Stimulated activated CD4-positive, alpha-beta T cell treated with anti-CD3 and anti-CD28 coated beads, TNF-alpha, amount 100 ng/mL, for 1 hour (primary cell): ENCODE measurements around the gene LRRC8D.

ENCODE experiments used
- DNase-seq, 3 donors: peaks; one replicate each; pipeline ENCODE4 v3.0.0-alpha.2; 2020; ENCODE audit warnings: low read depth in 3 of 3, low spot score in 1 of 3

The LRRC8D gene

DNA sequence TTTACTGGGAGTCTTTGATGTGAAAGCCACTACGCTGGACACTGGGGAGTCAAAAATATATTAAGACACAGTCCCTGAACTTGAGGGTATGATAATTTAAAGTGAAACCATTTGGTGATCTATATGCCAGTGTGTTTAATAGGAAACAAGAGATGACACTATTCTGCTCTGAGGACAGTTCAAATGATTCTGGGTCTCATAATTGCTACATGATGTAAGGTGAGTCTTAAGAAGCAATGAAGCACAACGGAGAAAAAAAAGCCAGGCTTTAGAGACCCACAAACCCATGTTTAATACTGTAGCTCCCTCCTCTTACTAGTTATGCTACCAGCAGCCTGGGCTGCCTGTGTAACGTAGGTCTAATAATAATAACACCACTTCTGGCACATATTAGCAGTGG lies 14.2 kb upstream of the LRRC8D start:
- no peak for DNase-seq

DNA sequence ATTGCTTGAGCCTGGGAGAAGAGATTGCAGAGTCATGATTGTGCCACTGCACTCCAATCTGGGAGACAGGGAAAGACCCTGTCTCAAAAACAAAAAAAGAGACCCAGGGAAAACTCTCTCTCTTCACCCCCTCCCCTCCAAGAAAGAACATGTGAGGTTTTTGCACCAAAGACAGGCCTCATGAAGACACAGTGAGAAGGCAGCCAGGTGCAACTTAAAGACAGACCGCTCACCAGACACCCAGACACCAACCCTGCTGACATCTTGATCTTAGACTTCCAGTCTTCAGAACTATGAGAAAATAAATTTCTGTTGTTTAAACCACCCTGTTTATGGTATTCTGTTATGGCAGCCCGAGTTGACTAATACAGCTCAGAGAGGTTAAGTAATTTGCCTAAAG lies 13.3 kb upstream of the LRRC8D start:
- DNase-seq: no peak

DNA sequence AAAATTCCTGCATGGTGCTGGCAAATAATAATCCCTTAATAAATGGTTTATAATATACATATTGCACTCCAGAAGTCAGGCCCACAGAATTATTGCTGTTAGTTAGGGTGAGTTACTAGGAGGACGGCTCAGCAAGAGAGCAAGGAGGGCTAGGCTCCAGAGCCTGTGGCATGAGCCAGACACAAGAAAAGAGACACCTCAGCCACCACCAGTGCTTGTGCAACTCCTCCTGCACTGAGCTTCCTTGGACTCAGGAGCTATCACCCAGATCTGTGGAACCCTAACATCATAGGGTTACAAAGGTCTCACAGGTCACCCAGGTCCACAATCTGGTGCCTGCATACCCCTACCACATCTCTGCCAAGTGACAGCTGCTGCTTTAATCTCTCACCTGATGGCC lies 12.8 kb upstream of the LRRC8D start:
- no peak for DNase-seq

DNA sequence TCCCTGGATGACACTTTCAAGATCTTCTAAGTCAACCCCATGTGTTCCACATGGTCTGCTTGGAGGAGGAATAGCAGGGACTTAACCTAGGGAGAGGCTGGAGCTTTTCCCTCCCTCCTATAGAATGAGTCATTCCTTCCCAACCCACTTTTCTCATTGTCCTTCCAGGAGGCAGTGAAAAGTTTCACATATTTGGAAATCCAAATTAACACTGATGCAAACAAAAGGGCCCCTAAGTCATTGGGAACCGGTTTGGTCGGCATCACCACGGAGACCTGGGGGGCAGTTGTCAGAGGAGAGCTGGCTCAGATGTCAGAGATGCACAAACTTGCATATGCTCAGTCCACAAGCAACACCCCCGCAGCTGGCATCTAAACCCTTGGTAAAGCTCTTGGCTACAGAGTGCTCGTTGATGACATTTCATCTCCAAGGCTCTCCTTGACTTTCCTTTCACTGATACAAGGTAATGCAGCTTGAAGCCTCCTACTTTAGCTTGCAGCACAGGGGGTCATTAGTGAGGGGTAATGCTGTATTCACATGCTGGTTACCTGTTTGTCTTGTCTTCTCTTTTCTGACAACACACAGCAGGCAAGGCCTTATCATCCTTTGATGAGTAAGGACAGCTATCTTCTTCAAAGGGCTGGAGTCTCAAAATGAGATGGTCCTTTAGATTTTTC lies 12.3 kb upstream of the LRRC8D start:
- DNase-seq: no peak

DNA sequence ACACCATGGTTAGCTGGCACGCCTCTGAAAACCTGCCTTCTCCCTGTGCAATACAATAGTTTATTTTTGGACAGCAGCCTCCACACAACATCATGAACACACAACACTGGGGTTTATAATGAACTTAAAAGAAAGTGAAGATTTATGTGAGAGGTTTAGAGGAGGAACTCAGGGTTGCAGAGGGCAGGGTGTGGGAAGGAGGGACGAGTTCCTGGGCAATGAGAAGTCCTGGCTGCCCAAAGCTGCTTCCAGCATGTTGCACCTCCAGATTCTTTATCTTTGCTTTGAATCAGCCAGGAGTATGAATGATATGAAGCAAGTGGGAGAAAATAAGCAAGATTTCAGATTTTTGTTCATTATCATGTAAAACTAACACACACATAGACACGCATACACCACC lies 11.3 kb upstream of the LRRC8D start:
- no peak for DNase-seq

DNA sequence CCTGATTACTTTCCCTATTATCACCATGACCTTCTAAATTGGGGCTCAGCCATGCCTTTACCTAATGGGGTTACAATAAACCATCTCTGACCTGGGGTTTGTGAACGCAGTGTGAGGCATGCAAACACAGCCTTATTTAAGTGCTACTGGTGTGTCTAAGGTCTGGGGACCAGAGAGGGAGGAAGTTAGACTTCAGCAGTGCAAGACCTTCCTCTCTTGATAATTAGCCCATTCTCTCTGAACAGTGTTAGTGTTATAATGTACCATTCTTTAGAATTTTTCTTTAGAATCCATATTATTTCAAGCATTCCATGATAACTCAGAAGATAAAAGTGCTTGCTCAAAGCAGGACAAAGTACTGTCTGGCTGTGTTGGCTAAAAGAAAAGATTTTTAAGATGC lies 10.5 kb upstream of the LRRC8D start:
- no peak for DNase-seq

DNA sequence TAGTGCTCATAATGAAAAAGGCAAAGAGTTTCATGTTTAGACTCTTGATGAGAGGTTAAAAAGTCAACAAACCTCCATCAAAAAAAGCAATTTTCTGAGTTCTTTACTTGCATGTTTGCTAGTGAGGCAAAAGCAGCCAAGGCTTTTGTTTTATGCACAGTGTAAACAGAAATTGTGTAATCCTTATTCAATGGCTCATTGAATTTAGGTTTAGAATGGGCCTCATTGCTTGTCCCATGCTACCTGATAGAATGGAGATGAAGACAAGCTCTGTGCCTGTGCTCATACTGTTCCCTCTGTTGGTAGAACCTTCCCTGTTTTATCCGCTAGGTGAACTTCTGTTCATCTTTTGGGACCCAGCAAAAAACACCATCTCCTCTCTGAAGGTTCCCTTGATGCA lies 10.0 kb upstream of the LRRC8D start:
- no peak for DNase-seq

DNA sequence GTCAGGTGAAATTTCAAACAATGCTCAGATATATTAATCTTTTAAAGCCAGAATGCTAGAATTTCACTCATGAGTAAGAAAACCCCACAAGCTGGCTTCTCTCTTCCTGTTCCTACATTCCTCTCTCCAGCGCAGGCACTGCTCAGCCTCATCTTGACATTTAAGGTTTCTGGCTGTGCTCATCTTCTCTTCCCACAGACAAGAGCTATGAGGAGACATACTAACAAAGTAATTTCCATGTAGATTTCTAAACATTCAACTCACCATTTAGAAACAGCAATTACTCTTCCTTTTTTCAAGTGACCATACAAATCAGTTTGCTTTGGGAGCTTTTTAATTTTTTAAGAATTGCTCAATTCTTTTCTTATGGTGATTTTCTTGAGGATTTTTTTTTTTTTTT lies 7.8 kb upstream of the LRRC8D start:
- DNase-seq: no peak

DNA sequence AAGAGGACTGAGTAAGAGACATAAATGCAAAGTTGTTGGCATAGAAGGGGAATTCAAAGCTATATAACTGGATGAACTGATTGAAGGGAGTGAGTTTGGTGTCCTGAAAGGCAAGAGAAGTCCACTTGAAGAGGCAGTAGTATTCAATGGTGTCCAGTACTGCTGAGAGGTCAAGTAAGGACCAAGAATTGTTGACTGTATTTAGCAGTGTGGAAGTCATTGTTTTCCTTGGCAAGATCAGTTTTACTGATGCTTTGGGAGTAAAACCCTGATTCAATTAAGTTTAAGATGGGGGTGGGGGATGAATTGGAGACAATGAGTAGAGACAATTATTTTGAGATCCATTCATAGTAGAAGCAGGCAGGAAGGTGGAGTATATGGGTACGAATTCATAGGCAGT lies 5.8 kb upstream of the LRRC8D start:
- DNase-seq: no peak

DNA sequence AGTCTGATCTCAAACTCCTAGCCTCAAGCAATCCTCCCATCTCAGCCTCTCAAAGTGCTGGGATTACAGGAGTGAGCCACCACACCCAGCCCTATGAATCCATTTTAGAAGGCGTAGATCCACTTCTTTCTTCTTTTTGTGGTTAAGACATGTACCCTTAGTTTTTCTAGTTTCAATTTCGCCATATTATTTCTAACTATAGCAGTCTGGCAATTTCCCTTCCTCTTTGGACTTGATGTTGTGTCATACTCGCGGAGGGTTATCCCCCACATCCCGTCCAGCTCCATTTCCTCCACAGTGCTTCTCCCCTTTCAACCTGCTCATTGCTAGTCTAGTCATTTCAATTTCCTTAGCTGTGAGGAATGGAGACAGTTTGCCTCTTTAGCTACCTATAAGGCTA lies 5.2 kb upstream of the LRRC8D start:
- no peak for DNase-seq

DNA sequence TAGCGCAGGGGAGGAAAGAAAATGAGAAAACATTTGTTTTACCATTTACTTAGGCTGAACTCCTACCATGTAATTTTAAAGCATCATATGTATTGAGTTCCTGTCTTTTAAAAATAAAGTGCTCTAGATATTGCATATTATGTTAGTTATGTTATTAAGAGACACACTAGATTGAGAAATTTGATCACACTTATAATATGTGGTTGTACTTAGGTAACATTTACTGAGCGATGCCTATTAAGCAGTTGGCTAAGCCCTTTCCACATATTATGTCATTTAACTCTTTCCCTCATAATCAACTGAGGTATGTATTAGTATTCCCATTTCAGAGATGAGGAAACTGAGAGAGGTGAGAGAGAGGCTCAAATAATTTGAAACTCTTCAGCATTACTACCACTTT lies 4.5 kb upstream of the LRRC8D start:
- no peak for DNase-seq

DNA sequence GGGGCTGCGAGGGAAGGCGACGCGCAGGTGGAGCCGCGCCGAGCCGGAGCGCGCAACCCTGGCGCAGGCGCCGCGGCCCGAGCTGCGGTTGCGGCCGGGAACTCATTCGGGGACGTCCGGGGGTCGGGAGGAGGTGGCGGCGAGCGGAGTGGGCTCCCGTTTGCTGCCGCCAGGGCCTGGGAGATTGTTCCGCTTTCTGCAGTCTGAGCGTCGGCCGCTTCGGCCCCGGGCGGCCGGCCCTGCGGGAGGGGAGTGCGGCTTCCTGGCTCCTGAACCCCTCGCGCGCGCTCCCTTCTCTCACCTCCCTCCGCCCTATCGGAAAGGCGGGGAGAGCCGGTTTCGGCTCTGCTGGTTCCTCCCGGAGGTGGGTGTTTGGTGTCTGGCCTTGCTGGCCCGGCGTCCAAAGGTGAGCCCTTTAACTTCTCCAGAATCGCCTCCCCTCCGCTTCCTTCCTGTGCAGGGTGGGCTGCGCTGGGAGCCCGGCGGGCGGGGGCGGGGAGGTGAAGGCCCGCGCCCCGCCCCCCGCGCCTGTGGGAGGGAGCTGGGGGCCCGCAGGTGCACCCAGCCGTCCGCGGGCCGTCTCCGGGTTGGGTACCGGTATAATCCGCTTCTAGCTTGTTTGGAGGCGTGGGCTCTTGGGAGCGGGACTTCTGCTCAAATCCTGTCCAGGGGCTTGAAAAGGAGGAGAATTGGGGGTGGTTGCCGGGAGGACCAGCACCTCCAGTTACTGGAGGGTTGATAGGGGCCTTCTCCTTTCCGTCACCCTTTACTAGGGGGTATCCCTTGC lies 683 bp downstream of the LRRC8D start:
- DNase-seq: peak in 2 of 3 donors; percentile 17 to 51

DNA sequence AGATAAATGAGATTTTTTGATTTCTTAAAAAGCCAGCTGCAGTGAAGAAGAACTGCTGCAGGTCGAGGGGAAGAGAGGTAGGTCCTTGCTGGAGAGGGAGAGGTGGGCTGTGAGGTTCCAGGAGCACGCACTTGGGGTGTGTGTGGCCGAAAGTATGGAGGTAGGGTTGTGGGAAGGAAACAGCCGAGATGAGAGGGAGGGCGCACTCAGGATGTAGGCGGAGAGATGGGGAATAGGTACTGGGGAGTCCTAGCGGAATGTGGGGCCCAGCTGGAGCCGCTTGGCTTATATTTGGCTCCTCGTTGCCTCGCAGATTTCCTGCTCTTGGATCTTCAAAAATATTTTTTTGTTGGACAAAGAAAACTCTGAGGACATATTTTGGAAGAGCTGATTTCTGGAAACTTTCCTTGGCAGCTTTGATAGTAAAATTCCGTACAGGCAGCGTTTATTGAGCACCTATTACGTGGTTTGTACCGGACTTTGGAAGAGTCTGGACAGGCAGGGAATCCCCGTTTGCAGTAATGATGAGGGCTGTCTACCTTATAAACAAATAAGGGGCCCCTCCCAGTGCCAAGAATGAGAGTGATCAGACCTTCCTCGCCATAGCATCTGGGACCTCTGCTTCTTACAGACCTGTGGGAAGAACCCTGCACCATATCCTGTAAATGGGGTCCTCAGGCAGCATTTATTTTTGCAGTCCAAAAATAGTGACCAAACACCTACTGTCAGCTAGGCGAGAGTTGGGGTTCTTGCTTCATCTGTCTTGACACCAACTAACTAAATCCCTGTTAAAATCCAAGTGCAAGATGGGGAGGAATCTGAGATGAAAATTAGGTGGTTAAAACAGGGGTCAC lies 1.5 kb downstream of the LRRC8D start:
- no peak for DNase-seq

DNA sequence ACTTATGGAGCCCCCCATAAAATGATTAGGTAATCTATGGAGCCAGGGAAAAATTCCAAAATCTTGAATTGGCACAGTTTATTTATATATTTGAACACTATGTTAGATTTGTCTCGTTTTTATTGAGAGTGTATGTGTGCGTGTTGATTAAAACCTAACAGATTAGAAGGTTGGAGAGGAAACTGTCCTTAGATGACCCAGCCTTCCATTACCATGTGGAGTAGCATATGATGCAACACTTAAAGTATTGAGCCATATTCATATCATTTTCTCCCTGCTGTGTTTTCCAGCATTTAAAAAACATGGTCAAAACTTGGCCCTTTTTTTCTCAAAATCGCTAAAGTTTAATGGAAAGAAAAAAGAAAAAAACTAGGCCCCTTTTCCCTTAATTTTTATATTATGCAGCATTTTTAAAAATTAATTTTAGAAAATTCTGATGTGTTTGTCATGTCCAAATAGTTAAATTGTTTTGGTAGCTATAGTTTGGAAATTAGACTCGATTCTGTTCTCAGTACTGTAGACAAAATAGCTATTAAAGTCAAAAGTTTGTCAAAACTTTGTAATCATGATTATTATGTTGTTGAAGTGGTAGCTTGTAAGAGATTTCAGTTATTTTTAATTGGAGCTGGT lies 2.3 kb downstream of the LRRC8D start:
- no peak for DNase-seq

DNA sequence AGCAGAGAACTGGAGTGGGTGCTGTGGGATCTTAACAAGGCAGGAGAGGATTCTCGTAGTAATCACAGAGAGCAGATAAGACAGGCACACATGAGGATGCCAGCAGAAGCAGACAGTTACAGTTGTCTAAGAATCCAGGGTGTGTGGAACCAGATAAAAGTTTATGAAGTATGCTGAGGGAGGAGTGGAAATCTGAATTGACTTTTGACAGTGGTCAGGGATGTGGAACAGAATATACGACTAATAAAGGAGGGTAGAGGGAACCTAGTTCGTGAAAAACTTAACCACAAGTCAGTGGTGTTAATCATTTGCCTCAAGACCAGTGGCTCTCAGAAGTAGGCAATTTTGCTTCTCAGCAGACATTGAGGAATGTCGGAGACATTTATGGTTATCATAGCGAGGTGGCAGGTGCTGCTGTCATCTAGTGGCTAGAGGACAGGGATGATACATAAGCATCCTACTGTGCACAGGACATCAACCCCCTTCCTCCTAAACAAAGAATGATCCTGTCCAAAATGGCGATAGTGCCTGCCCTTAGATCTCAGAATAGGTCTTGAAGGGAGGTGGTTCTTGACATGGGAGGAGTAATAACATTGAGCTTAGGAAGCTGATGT lies 3.0 kb downstream of the LRRC8D start:
- DNase-seq: no peak

DNA sequence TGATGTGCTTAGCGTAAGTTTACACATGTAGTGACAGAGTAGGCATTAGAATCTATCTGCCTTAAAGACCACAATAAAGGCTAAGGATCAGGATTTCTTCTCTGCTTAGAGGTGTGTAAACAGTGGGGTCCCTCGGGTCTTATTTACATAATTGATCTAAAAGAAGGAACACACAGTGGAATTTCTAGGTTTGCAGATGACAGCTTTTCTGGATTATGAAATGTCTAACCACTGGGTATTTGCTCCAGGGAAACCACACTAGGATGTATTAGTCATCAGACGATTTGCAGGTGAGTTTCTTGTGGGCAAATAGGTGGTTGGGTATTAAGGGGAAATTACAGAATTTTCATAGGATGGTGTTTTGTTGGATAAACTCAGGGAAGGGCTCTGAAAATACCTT lies 5.8 kb downstream of the LRRC8D start:
- DNase-seq: no peak

DNA sequence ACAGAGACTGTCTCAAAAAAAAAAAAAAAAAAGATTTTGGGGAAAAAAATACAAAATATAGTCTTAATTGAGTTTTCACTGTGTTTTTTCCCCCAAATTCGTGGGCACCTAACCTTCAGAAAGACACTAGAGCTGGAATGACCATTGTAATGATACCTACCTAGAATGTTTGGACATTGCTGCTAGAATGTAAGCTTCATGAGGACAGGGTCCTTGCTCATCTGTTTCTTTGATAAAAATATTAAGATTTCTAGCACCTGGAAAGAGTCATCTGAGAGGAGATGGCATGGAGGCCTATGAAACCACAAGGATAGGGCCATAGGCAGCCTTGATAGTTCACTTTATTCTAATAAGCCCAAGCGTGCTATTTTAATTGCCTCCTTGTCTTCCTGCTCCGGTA lies 6.5 kb downstream of the LRRC8D start:
- no peak for DNase-seq

DNA sequence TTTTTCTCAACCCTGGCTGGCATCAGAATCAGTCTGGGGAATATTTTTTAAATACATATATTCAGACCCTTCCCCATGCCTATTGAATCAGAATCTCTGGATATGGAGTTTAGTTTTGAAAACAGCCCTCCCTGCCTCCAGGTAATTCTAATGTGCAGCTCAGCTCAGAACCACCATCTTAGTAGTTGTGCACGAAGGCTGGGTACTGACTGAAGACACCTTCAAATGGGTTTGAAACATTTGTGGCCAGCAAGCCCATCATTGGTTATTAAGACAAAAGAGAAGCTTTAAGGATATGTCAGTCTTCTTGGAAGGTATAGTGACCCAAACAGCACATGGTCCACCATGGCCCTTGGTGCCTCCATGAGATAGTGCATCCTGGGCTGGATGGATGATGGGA lies 7.1 kb downstream of the LRRC8D start:
- DNase-seq: no peak

DNA sequence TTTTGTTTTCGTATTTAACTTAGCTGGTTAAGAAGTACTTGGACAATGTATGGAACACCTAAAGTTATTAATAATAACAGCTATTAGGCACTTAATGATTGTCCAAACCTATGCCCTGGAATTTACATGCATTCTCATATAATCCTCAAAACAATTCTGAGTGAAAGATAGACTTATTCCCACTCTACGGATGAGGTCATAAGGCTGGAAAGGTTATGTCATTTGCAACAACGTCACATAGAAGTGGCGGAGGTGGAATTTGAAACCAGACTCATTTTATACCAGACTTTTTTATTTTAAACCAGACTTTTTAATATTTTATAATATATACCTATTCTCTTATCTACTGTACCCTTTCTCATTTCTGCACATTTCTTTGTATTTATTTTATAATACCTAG lies 8.4 kb downstream of the LRRC8D start:
- DNase-seq: no peak

DNA sequence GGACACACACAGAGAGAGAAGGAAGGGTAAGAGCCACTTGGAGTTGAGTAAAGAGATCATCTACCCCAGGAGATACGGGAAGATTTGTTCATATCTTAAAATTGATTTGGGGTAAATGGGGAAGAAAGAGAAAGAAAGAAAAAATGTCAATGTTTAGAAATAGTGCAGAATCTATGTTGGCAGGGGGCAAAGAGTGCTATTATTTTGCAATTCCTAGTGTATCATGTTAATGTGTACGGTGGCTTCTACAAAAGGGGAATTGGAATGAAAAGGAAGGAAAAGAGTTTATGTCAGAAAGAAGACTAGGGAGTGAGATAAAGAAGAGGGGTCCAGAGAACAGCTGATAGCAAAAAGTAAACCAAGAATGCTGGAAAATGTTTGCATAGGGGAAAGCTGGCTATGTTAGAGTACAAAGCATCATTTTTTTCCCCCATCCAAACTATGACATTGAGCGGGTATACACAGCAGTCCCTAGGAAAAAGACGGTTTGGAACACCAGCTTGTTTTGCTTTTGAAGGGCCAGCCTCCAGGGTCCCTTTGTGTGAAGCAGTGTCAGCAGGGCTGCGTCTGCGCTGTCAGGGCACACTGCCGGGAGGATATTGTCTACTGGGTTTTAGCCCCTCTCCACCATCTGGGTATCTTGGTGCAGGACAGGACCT lies 10.8 kb downstream of the LRRC8D start:
- no peak for DNase-seq
